Karpas-422 (cell line): ENCODE measurements around the gene CDH3. TPM values are rescaled to one million over a fixed set of nuclear protein-coding genes. Genes with fewer than 3 reads are reported as not detected.

Experiments used
- DNase-seq: peaks from one replicate; pipeline ENCODE4 v3.0.0-alpha.2; 2015
- H2AFZ ChIP-seq: fragments of 200-600 bp; sonication (generic); 2 replicates; pipeline ENCODE4 v1.6.1; 2014; ENCODE audit warnings: antibody characterized with exemption, low read length, mixed read lengths
- H3K27ac ChIP-seq: fragments of 200-600 bp; sonication (generic); 2 replicates; pipeline ENCODE4 v1.5.1; 2014; ENCODE audit warnings: mild to moderate bottlenecking, low read length, moderate library complexity
- H3K27me3 ChIP-seq: fragments of 200-600 bp; sonication (generic); 2 replicates; pipeline ENCODE4 v1.6.1; 2014; ENCODE audit warnings: low read length, mixed read lengths
- H3K36me3 ChIP-seq: fragments of 200-600 bp; sonication (generic); 2 replicates; pipeline ENCODE4 v1.6.1; 2014; ENCODE audit warnings: low read length, mixed read lengths; ENCODE audit not compliant: insufficient read depth
- H3K4me1 ChIP-seq: fragments of 200-600 bp; sonication (generic); 2 replicates; pipeline ENCODE4 v1.6.1; 2014; ENCODE audit warnings: mild to moderate bottlenecking, low read length, mixed read lengths
- H3K4me2 ChIP-seq: fragments of 200-600 bp; sonication (generic); 2 replicates; pipeline ENCODE4 v1.6.1; 2014; ENCODE audit warnings: low read length, low read depth, mild to moderate bottlenecking; ENCODE audit not compliant: poor library complexity, severe bottlenecking
- H3K4me3 ChIP-seq: fragments of 200-600 bp; sonication (generic); 2 replicates; pipeline ENCODE4 v1.5.1; 2014; ENCODE audit warnings: mild to moderate bottlenecking, antibody characterized with exemption, low read length, mixed read lengths
- H3K79me2 ChIP-seq: fragments of 200-600 bp; sonication (generic); 2 replicates; pipeline ENCODE4 v1.6.1; 2014; ENCODE audit warnings: mild to moderate bottlenecking, low read length, mixed read lengths
- H3K9ac ChIP-seq: fragments of 200-600 bp; sonication (generic); 2 replicates; pipeline ENCODE4 v1.6.0; 2014; ENCODE audit warnings: low read length
- H3K9me2 ChIP-seq: fragments of 200-600 bp; sonication (generic), shearing (Covaris generic); replicated peaks from 2 replicates; pipeline ENCODE4 v1.6.0; 2014; ENCODE audit warnings: mild to moderate bottlenecking, low read length, moderate library complexity; ENCODE audit not compliant: insufficient read depth
- H3K9me3 ChIP-seq: fragments of 300-700, 200-600 bp; sonication (generic); 2 replicates; pipeline ENCODE4 v1.6.1; 2014; ENCODE audit warnings: low read length, mixed read lengths
- H4K20me1 ChIP-seq: fragments of 200-600 bp; sonication (generic); 2 replicates; pipeline ENCODE4 v1.6.1; 2014; ENCODE audit warnings: mild to moderate bottlenecking, antibody characterized with exemption, low read length, low read depth; ENCODE audit not compliant: insufficient read depth
- total RNA-seq: library from RNA; depleted of rRNA; stranded (reverse); fragments of >200 nt; shearing (Covaris generic); gene quantifications from 2 replicates; pipeline ENCODE4 v1.2.3, GENCODE V29; 2014; ENCODE audit warnings: low replicate concordance

Gene CDH3
- total RNA-seq, 1 experiment from 2014 or later, result not detected

- H2AFZ ChIP-seq, result no peak overlapping the region
- no peak overlapping the region for H3K4me2 ChIP-seq
- H3K27ac ChIP-seq, result no peak overlapping the region
- no peaks in the 10 kb centered on the region for H3K36me3 ChIP-seq
- H3K4me3 ChIP-seq, result no peak overlapping the region
- no peaks in the 10 kb centered on the region for H3K9me2 ChIP-seq
- DNase-seq, result no peak
- no peaks in the 10 kb centered on the region for H3K4me1 ChIP-seq
- H3K9me3 ChIP-seq, result no peaks in the 10 kb centered on the region
- no peaks in the 10 kb centered on the region for H3K79me2 ChIP-seq
- H4K20me1 ChIP-seq, result no peaks in the 10 kb centered on the region
- no peaks in the 10 kb centered on the region for H3K27me3 ChIP-seq
- no peak overlapping the region for H3K9ac ChIP-seq
These were observed 1.9 kb upstream of the CDH3 start for GRCh38 chr16:68643227-68643626.

DNA sequence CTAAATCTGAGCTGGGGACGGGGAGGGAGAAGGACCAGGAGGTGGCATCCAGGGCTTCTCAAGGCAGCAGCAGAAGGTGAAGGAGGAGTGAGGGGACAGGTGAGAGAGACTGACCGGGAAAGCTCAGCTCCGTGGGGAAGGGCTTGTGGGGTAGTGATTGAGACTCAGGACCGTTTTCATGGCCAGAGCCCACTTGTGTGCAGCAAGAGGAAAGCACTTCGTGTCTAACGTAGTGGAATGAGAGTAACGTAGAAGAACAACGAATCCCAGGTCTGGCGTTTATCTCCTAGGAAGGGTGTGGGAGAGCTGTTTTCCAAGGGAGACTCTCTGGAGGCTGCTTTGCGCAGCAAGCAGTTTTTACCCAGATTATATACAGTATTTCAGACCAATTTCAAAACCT, 1.3 kb upstream of the CDH3 start:
- no peak for DNase-seq
- no peaks in the 10 kb centered on the region for H3K36me3 ChIP-seq
- H3K27me3 ChIP-seq, result no peaks in the 10 kb centered on the region
- H3K79me2 ChIP-seq, result no peaks in the 10 kb centered on the region
- no peaks in the 10 kb centered on the region for H3K9me2 ChIP-seq
- no peak overlapping the region for H2AFZ ChIP-seq
- no peak overlapping the region for H3K27ac ChIP-seq
- H4K20me1 ChIP-seq, result no peaks in the 10 kb centered on the region
- no peak overlapping the region for H3K9ac ChIP-seq
- no peak overlapping the region for H3K4me2 ChIP-seq
- no peaks in the 10 kb centered on the region for H3K9me3 ChIP-seq
- H3K4me3 ChIP-seq, result no peak overlapping the region
- no peaks in the 10 kb centered on the region for H3K4me1 ChIP-seq

- no peak for DNase-seq
- Histone ChIP-seq H3K4me2 (no peak overlapping the region), H3K27ac (no peak overlapping the region), H3K79me2 (no peaks in the 10 kb centered on the region), H4K20me1 (no peaks in the 10 kb centered on the region), H3K9ac (no peak overlapping the region), H3K36me3 (no peaks in the 10 kb centered on the region), H3K27me3 (no peaks in the 10 kb centered on the region), H2AFZ (no peak overlapping the region), H3K4me3 (no peak overlapping the region), H3K4me1 (no peaks in the 10 kb centered on the region), H3K9me3 (no peaks in the 10 kb centered on the region), H3K9me2 (no peaks in the 10 kb centered on the region)
These were observed 814 bp upstream of the CDH3 start for GRCh38 chr16:68644296-68644695.

- no peaks in the 10 kb centered on the region for H3K4me1 ChIP-seq
- H4K20me1 ChIP-seq, result no peaks in the 10 kb centered on the region
- no peak overlapping the region for H3K9ac ChIP-seq
- no peak overlapping the region for H3K27ac ChIP-seq
- no peak overlapping the region for H3K4me3 ChIP-seq
- H3K79me2 ChIP-seq, result no peaks in the 10 kb centered on the region
- no peaks in the 10 kb centered on the region for H3K9me2 ChIP-seq
- DNase-seq, result no peak
- H3K4me2 ChIP-seq, result no peak overlapping the region
- H3K9me3 ChIP-seq, result no peaks in the 10 kb centered on the region
- no peak overlapping the region for H2AFZ ChIP-seq
- H3K36me3 ChIP-seq, result no peaks in the 10 kb centered on the region
- no peaks in the 10 kb centered on the region for H3K27me3 ChIP-seq
These were observed 631 bp downstream of the CDH3 start for GRCh38 chr16:68645494-68646388.

- H3K9ac ChIP-seq, result no peak overlapping the region
- H3K79me2 ChIP-seq, result no peaks in the 10 kb centered on the region
- H3K9me2 ChIP-seq, result no peaks in the 10 kb centered on the region
- H3K27me3 ChIP-seq, result no peaks in the 10 kb centered on the region
- H3K27ac ChIP-seq, result no peak overlapping the region
- no peak overlapping the region for H3K4me3 ChIP-seq
- no peaks in the 10 kb centered on the region for H3K4me1 ChIP-seq
- no peak overlapping the region for H3K4me2 ChIP-seq
- H3K36me3 ChIP-seq, result no peaks in the 10 kb centered on the region
- no peak for DNase-seq
- H4K20me1 ChIP-seq, result no peaks in the 10 kb centered on the region
- H3K9me3 ChIP-seq, result no peaks in the 10 kb centered on the region
- no peak overlapping the region for H2AFZ ChIP-seq
These were observed 2.0 kb downstream of the CDH3 start for GRCh38 chr16:68646953-68647659.

- Histone ChIP-seq H3K27ac (no peak overlapping the region), H3K79me2 (no peaks in the 10 kb centered on the region), H3K4me2 (no peak overlapping the region), H3K9me2 (no peaks in the 10 kb centered on the region), H3K9ac (no peak overlapping the region), H3K9me3 (no peaks in the 10 kb centered on the region), H3K4me1 (no peaks in the 10 kb centered on the region), H3K36me3 (no peaks in the 10 kb centered on the region), H3K27me3 (no peaks in the 10 kb centered on the region), H3K4me3 (no peak overlapping the region), H4K20me1 (no peaks in the 10 kb centered on the region), H2AFZ (no peak overlapping the region)
- DNase-seq, result no peak
These were observed 6.0 kb downstream of the CDH3 start for GRCh38 chr16:68651136-68651535.

GRCh38 chr16:68652659-68653058, 7.5 kb downstream of the CDH3 start:
- no peak overlapping the region for H3K9ac ChIP-seq
- no peak overlapping the region for H3K4me3 ChIP-seq
- H3K36me3 ChIP-seq, result no peaks in the 10 kb centered on the region
- H4K20me1 ChIP-seq, result no peaks in the 10 kb centered on the region
- H3K27me3 ChIP-seq, result no peaks in the 10 kb centered on the region
- no peaks in the 10 kb centered on the region for H3K9me2 ChIP-seq
- H3K4me1 ChIP-seq, result no peaks in the 10 kb centered on the region
- H3K4me2 ChIP-seq, result no peak overlapping the region
- no peak overlapping the region for H3K27ac ChIP-seq
- H3K79me2 ChIP-seq, result no peaks in the 10 kb centered on the region
- DNase-seq, result no peak
- H3K9me3 ChIP-seq, result no peaks in the 10 kb centered on the region
- no peak overlapping the region for H2AFZ ChIP-seq

- H3K4me2 ChIP-seq, result no peak overlapping the region
- no peaks in the 10 kb centered on the region for H3K4me1 ChIP-seq
- H3K9me2 ChIP-seq, result no peaks in the 10 kb centered on the region
- no peak overlapping the region for H3K9ac ChIP-seq
- no peaks in the 10 kb centered on the region for H3K9me3 ChIP-seq
- no peak overlapping the region for H3K4me3 ChIP-seq
- no peaks in the 10 kb centered on the region for H3K36me3 ChIP-seq
- no peaks in the 10 kb centered on the region for H4K20me1 ChIP-seq
- no peak overlapping the region for H3K27ac ChIP-seq
- H3K27me3 ChIP-seq, result no peaks in the 10 kb centered on the region
- H2AFZ ChIP-seq, result no peak overlapping the region
- no peak for DNase-seq
- no peaks in the 10 kb centered on the region for H3K79me2 ChIP-seq
These were observed 10.7 kb downstream of the CDH3 start for GRCh38 chr16:68655806-68656205.
